Neutrophil (primary cell): Measurements from ENCODE around the gene NUDT16L1.

Experiments used
- H3K27ac ChIP-seq: fragments of 200-600 bp; sonication (generic); 2 replicates; pipeline ENCODE4 v1.5.1; 2016; ENCODE audit warnings: mild to moderate bottlenecking, moderate library complexity
- H3K27me3 ChIP-seq: fragments of 200-600 bp; sonication (generic); 2 replicates; pipeline ENCODE4 v1.6.0; 2016; ENCODE audit warnings: mild to moderate bottlenecking
- H3K36me3 ChIP-seq: fragments of 200-600 bp; sonication (generic); 2 replicates; pipeline ENCODE4 v1.5.1; 2017
- H3K4me1 ChIP-seq, 2 experiments: fragments of 200-600 bp in 1 of 2; sonication (generic) in 1 of 2; 1 replicate in 1 of 2; 2 replicates in 1 of 2; pipeline versions ENCODE4 v1.5.1 to v1.6.1; 2013 to 2016; ENCODE audit warnings: low read depth in 1 of 2, low read length in 1 of 2, mild to moderate bottlenecking in 1 of 2, moderate library complexity in 1 of 2; ENCODE audit not compliant: control insufficient read depth in 1 of 2, insufficient read depth in 1 of 2
- H3K4me3 ChIP-seq, 2 experiments: fragments of 200-600 bp in 1 of 2; sonication (generic) in 1 of 2; 1 replicate in 1 of 2; 2 replicates in 1 of 2; pipeline ENCODE4 v1.5.1; 2013 to 2016; ENCODE audit warnings: low read depth in 1 of 2, low read length in 1 of 2, mild to moderate bottlenecking in 1 of 2, moderate library complexity in 1 of 2
- H3K9me3 ChIP-seq: fragments of 200-600 bp; sonication (generic); 2 replicates; pipeline ENCODE4 v1.5.1; 2016
- TF ChIP-seq, protein P1 (sequence below): fragments of 200-600 bp; sonication (generic); IDR thresholded peaks from 2 replicates; pipeline ENCODE4 v1.5.1; 2016; ENCODE audit warnings: antibody characterized with exemption

The NUDT16L1 gene

DNA sequence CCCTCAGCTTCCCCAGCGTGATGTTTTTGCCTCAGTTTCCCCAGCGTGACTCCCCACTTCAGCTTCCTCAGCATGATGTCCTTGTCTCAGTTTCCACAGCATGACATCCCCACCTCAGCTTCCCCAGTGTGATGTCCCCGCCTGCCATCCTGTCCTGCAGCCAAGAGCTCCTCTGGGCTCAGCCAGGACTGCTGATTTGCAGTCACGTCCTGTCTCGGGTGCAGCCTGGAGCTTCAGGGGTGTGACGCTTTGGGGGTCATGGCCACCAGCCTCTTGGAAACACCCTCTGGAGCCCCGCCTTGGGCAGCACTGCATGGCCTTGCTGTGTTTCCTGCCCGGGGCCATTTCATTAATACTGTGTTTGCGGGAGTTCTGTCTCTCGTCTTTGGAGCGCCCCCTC, 16.5 kb upstream of the NUDT16L1 start:
- H3K27ac ChIP-seq, result peak overlapping the region; percentile 16
- no peaks in the 10 kb centered on the region for H3K27me3 ChIP-seq
- peaks cover 29 to 32% of the 10 kb centered on the region in 2 experiments for H3K4me1 ChIP-seq
- H3K36me3 ChIP-seq, result peaks cover 85% of the 10 kb centered on the region
- no peak overlapping the region for H3K4me3 ChIP-seq
- H3K9me3 ChIP-seq, result no peaks in the 10 kb centered on the region
- TF ChIP-seq, protein P1, sequence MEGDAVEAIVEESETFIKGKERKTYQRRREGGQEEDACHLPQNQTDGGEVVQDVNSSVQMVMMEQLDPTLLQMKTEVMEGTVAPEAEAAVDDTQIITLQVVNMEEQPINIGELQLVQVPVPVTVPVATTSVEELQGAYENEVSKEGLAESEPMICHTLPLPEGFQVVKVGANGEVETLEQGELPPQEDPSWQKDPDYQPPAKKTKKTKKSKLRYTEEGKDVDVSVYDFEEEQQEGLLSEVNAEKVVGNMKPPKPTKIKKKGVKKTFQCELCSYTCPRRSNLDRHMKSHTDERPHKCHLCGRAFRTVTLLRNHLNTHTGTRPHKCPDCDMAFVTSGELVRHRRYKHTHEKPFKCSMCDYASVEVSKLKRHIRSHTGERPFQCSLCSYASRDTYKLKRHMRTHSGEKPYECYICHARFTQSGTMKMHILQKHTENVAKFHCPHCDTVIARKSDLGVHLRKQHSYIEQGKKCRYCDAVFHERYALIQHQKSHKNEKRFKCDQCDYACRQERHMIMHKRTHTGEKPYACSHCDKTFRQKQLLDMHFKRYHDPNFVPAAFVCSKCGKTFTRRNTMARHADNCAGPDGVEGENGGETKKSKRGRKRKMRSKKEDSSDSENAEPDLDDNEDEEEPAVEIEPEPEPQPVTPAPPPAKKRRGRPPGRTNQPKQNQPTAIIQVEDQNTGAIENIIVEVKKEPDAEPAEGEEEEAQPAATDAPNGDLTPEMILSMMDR, result no peak

DNA sequence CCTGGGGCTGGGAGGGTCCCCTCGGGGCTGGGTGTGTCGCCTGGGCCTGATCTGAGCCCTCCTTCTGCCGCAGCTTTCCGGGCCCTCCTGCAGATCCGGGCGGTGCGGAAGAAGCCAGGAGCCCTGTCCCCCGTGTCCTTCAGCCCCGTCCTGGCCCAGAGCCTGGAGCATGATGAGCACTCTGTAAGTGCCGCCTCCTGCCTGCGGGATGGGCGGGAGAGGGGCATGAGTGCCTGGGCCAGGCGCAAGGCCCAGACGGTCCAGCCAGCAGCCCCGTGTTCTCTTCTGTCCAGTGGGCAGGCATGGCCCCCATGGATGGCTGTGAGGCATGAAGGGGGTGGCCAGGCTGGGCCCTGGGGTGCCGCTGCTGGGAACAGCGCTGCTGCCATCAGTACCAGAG, 16.0 kb upstream of the NUDT16L1 start:
- Histone ChIP-seq H3K9me3 (no peaks in the 10 kb centered on the region), H3K4me1 (peaks cover 29 to 32% of the 10 kb centered on the region in 2 experiments), H3K36me3 (peaks cover 85% of the 10 kb centered on the region), H3K4me3 (no peak overlapping the region), H3K27me3 (no peaks in the 10 kb centered on the region), H3K27ac (no peak overlapping the region)
- TF ChIP-seq, protein P1, result no peak

DNA sequence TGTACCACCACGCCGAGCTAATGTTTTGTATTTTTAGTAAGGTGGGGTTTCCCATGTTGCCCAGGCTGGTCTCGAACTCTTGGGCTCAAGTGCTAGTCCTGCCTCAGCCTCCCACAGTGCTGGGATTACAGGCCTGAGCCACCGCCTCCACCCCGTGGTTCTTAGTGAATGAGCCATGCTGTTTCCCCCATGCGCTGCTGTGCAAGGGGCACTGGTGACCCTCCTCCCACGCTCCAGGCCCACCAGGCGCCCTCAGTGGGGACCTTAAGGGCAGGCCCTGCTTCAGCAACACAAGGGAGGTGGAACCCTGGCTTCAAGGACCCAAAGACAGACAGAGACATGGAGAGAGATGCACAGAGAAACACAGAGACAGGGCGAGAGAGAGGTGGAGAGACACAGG, 15.4 kb upstream of the NUDT16L1 start:
- H3K27ac ChIP-seq, result peak overlapping the region; percentile 95
- H3K4me1 ChIP-seq, result peaks cover 29 to 32% of the 10 kb centered on the region in 2 experiments
- TF ChIP-seq, protein P1, result no peak
- H3K27me3 ChIP-seq, result no peaks in the 10 kb centered on the region
- no peaks in the 10 kb centered on the region for H3K9me3 ChIP-seq
- peaks cover 85% of the 10 kb centered on the region for H3K36me3 ChIP-seq
- no peak overlapping the region for H3K4me3 ChIP-seq

DNA sequence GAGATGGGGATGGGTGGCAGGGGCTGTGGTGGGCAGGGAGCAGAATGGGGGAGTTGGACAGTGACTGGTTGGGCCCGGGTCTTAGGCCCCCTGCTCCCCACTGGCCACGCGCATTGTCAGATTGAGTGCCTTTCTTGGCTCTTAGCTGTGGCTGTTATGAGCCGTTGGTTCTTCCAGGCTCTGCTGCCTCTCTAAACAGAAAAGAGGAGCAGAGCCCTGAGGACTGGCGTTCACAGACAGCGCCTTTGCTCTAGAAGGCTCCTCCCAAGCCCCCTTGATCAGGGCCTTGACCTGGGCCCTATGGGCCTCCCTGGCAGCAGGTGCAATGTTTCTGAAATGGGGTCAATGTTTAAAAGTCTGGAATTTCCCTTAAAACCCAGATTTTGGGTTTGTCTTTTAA, 14.8 kb upstream of the NUDT16L1 start:
- no peaks in the 10 kb centered on the region for H3K9me3 ChIP-seq
- H3K27ac ChIP-seq, result peak overlapping the region; percentile 95
- peaks cover 29 to 32% of the 10 kb centered on the region in 2 experiments for H3K4me1 ChIP-seq
- peaks cover 85% of the 10 kb centered on the region for H3K36me3 ChIP-seq
- TF ChIP-seq, protein P1, result no peak
- H3K27me3 ChIP-seq, result no peaks in the 10 kb centered on the region
- no peak overlapping the region for H3K4me3 ChIP-seq

DNA sequence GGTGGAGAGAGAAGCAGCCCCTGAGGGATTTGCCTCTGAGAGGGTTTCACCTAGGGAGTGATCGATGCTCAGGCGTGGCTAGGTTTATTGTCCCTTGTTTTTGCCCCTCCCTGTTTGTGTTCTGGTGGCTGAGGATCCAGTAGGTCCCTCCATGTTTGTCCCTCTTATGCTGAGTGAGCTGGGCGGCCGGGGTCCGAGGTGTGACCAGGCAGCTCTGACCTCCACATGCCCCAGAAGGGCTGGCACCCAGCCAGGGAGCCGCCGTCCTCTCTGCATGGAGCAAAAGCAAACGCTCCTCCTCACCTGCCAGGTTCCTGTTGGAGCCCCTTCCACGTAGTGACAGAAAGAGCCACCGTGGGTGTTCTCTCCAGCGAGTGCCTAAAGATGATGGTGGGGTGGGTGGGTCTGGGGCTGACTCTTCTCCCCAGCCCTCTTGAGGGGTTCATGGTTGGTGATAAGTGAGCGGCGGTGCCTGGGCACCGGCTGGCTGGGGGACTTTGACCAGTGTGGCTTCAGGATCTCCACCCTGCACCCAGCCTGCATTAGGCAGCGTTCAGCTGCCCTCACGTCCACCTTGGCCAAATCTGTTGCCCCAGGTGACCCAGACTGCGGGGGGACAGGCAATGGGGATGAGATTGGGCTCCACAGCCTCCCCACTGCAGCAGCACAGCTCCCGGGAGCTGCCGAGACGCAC, 14.1 kb upstream of the NUDT16L1 start:
- H3K4me1 ChIP-seq, result peaks cover 29 to 32% of the 10 kb centered on the region in 2 experiments
- no peaks in the 10 kb centered on the region for H3K9me3 ChIP-seq
- peaks cover 85% of the 10 kb centered on the region for H3K36me3 ChIP-seq
- TF ChIP-seq, protein P1, result no peak
- H3K27ac ChIP-seq, result peak overlapping the region; percentile 95
- H3K4me3 ChIP-seq, result peak overlapping the region; percentile 69 to 71
- no peaks in the 10 kb centered on the region for H3K27me3 ChIP-seq
